ENCODE results near the gene DCANP1. TPM values are rescaled to one million over a fixed set of nuclear protein-coding genes. Genes with fewer than 3 reads are reported as not detected.
"Not testable (repeated sequence)": the region's sequence is repeated elsewhere in the genome, so short reads cannot be mapped to it uniquely, and the experiment has no call there.

The DCANP1 gene
- total RNA-seq, result not detected

DNA sequence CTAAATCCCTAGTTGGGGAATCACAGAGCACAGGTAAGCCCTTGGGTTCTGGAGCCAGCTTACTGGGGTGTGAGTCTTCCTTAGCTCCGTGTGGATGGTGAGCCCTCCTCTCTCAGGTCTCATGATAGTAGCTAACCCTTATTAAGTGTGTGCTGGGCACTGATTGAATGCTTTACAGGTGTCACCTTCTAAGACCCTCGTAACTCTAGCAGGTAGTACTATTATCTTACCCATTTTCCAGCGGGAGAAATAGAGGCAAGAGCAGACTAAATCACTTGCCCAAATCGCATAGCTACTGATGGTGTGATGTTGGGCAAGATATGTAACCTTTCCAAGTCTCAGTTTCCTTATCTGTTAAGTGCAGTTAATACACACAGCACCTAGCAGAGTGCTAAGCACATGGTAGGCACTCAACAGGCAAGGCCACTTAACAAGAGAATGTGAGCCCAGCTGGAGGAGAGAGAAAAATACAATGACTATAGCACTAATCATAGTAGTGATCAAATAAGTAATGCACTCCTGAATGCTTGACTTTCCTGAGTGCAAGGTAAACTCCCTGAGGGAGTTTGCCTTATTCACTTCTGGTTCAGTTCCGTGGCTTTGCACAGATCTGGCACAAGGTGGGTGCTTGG is at the start of gene DCANP1:
Gene DCANP1, minus strand, starts transcription at position 51 of the 632 bp plus-strand sequence. CDS start 240 bp downstream, outside the sequence.
- H3K27ac ChIP-seq (ENCODE audit: low read depth, low read length), result no peak within 1 kb of the TSS
- H3K4me1 ChIP-seq (ENCODE audit: control insufficient read depth in 3 of 3, insufficient read depth in 3 of 3, low read length in 3 of 3), result no peaks in the 10 kb centered on the region
- no peaks in the 10 kb centered on the region for H3K36me3 ChIP-seq (ENCODE audit: control insufficient read depth in 3 of 3, insufficient read depth in 3 of 3, low read length in 3 of 3)
- no peak within 1 kb of the TSS for H3K9ac ChIP-seq (ENCODE audit: low read depth in 1 of 3, low read length in 3 of 3)
- H3K27me3 ChIP-seq (ENCODE audit: control insufficient read depth in 3 of 3, insufficient read depth in 3 of 3, low read length in 3 of 3), result peaks cover 0 to 11% (median 2%) of the 10 kb centered on the region in 3 donors
- no peaks in the 10 kb centered on the region for H3K9me3 ChIP-seq (ENCODE audit: control insufficient read depth in 3 of 3, low read length in 3 of 3)
- no peak within 1 kb of the TSS for H3K4me3 ChIP-seq (ENCODE audit: low read length in 3 of 3)

DNA sequence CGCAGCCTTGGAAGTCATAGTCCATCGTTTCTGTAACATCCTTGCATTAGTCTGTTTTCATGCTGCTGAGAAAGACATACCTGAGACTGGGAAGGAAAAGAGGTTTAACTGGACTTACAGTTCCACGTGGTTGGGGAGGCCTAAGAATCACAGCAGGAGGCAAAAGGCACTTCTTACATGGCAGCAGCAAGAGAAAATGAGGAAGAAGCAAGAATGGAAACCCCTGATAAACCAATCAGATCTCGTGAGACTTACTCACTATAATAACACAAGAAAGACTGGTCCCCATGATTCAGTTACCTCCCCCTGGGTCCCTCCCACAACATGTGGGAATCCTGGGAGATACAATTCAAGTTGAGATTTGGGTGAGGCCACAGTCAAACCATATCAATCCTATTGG is 48.4 kb upstream of the DCANP1 start:
- not testable (repeated sequence) for H3K36me3 ChIP-seq (ENCODE audit: control insufficient read depth in 3 of 3, insufficient read depth in 3 of 3, low read length in 3 of 3); H3K4me3 ChIP-seq (ENCODE audit: low read length in 3 of 3); H3K9ac ChIP-seq (ENCODE audit: low read depth in 1 of 3, low read length in 3 of 3); H3K27ac ChIP-seq (ENCODE audit: low read depth, low read length); H3K9me3 ChIP-seq (ENCODE audit: control insufficient read depth in 3 of 3, low read length in 3 of 3)
- Histone ChIP-seq H3K27me3 (ENCODE audit: control insufficient read depth in 3 of 3, insufficient read depth in 3 of 3, low read length in 3 of 3) (peaks cover 7 to 24% (median 23%) of the 10 kb centered on the region in 3 donors), H3K4me1 (ENCODE audit: control insufficient read depth in 3 of 3, insufficient read depth in 3 of 3, low read length in 3 of 3) (peaks cover 0 to 18% (median 3%) of the 10 kb centered on the region in 3 donors)

DNA sequence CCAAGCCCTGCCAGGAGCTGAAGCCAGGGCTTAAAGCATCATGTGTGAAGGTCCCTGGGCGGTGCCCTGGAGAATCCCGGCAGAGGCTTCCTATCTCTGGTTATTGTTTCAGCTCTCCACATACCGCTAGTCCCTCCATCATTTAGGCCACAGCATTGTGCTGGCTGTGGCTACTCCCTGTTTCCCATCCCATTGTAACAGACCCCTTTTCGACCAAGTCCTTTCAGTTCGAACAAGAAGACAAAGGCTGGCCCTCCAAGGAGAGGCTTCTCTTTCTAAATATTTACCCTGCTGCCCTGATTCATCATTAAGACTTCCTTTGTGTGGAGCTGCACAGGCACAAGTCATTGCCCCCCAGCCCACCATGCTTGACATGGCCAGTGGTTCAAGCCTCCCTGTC is 47.0 kb upstream of the DCANP1 start:
- H3K9me3 ChIP-seq (ENCODE audit: control insufficient read depth in 3 of 3, low read length in 3 of 3), result no peaks in the 10 kb centered on the region
- no peak overlapping the region for H3K9ac ChIP-seq (ENCODE audit: low read depth in 1 of 3, low read length in 3 of 3)
- H3K36me3 ChIP-seq (ENCODE audit: control insufficient read depth in 3 of 3, insufficient read depth in 3 of 3, low read length in 3 of 3), result no peaks in the 10 kb centered on the region
- peaks cover 12 to 31% (median 16%) of the 10 kb centered on the region in 3 donors for H3K4me1 ChIP-seq (ENCODE audit: control insufficient read depth in 3 of 3, insufficient read depth in 3 of 3, low read length in 3 of 3)
- H3K4me3 ChIP-seq (ENCODE audit: low read length in 3 of 3), result no peak overlapping the region
- H3K27me3 ChIP-seq (ENCODE audit: control insufficient read depth in 3 of 3, insufficient read depth in 3 of 3, low read length in 3 of 3), result peaks cover 20 to 37% (median 37%) of the 10 kb centered on the region in 3 donors
- H3K27ac ChIP-seq (ENCODE audit: low read depth, low read length), result no peak overlapping the region

DNA sequence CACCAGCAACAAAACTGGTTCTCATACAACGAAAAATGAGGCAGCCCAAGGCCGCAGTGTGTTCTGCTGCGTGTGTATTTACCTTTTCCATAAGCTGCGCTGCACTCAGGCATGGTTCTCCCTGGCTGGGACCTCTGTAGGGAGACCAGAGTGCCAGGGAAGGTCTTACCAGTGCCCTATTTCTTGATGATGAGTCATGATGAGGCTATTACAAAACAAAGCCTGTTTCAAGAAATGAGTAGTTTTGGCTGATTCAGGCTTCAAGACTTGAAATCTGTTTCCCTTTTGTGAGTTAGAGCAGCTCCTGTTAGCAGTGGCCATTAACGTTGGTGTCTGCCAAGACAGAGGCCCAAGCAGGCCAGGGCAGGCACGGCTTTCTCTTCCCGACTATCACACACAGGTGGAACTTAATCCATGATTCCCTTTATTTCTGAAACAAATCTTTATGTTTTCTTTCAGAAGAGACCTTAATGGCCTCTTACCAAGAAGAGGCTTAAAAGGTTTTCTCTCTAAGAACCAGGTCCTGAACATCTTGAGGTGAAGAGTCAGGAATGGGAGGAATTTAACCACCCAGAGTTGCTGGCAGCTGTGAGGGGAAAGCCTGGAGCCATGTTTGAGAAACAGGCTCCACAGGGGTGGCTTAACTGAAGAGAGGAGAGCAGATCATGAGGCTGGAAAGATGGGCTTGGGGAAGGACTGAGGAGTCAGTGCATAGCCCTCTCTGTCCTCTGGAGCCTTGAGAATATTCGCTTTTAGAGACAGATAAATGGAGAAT is 46.4 kb upstream of the DCANP1 start:
- peaks cover 26 to 43% (median 39%) of the 10 kb centered on the region in 3 donors for H3K27me3 ChIP-seq (ENCODE audit: control insufficient read depth in 3 of 3, insufficient read depth in 3 of 3, low read length in 3 of 3)
- no peak overlapping the region for H3K4me3 ChIP-seq (ENCODE audit: low read length in 3 of 3)
- no peaks in the 10 kb centered on the region for H3K9me3 ChIP-seq (ENCODE audit: control insufficient read depth in 3 of 3, low read length in 3 of 3)
- H3K27ac ChIP-seq (ENCODE audit: low read depth, low read length), result no peak overlapping the region
- no peaks in the 10 kb centered on the region for H3K36me3 ChIP-seq (ENCODE audit: control insufficient read depth in 3 of 3, insufficient read depth in 3 of 3, low read length in 3 of 3)
- no peak overlapping the region for H3K9ac ChIP-seq (ENCODE audit: low read depth in 1 of 3, low read length in 3 of 3)
- H3K4me1 ChIP-seq (ENCODE audit: control insufficient read depth in 3 of 3, insufficient read depth in 3 of 3, low read length in 3 of 3), result peaks cover 14 to 34% (median 20%) of the 10 kb centered on the region in 3 donors

GRCh38 chr5:135492319-135492626 is 45.1 kb upstream of the DCANP1 start:
- Histone ChIP-seq H3K27me3 (ENCODE audit: control insufficient read depth in 3 of 3, insufficient read depth in 3 of 3, low read length in 3 of 3) (peaks cover 39 to 56% (median 52%) of the 10 kb centered on the region in 3 donors), H3K27ac (ENCODE audit: low read depth, low read length) (no peak overlapping the region), H3K9ac (ENCODE audit: low read depth in 1 of 3, low read length in 3 of 3) (no peak overlapping the region), H3K4me3 (ENCODE audit: low read length in 3 of 3) (no peak overlapping the region), H3K36me3 (ENCODE audit: control insufficient read depth in 3 of 3, insufficient read depth in 3 of 3, low read length in 3 of 3) (no peaks in the 10 kb centered on the region), H3K9me3 (ENCODE audit: control insufficient read depth in 3 of 3, low read length in 3 of 3) (no peaks in the 10 kb centered on the region), H3K4me1 (ENCODE audit: control insufficient read depth in 3 of 3, insufficient read depth in 3 of 3, low read length in 3 of 3) (peaks cover 14 to 34% (median 18%) of the 10 kb centered on the region in 3 donors)

DNA sequence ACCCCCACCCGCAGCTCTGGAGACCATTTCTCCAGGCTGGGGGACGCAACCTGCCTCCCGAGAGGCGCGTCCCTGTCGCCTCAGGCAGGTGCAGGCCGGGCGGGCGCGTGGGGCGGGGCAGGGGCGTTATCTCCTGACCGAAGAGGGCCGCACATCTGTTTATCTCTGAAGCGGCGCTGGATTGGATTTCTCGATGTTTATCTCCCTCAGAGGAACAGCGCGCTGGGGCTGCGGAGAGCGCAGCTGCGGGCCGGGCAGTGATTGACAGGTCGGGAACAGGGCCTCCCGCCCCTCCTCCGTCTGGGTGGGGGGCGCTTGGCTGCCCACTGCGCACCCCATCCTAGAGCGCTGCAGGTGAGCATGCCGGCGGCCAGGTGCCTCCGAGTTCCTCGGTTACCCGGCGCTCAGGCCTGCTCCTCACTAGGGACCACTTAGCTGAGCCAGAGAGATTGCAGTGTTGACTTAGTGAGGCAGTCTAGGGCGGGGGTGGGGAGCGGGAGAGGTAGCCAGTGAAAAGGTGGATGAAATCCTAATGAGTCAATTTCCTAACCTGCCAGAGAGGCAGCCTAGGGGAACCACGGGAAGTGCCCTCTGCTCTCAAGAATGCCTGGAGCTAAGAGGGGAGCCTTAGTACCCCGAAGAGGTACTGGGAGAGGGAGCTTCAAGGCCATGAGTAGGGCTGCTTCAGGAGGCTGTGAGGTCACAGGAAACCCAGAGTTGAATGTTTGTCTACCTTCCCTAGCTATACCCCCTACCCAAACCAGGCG is 44.6 kb upstream of the DCANP1 start:
- Histone ChIP-seq H3K4me3 (ENCODE audit: low read length in 3 of 3) (no peak overlapping the region), H3K4me1 (ENCODE audit: control insufficient read depth in 3 of 3, insufficient read depth in 3 of 3, low read length in 3 of 3) (peaks cover 14 to 34% (median 18%) of the 10 kb centered on the region in 3 donors), H3K27ac (ENCODE audit: low read depth, low read length) (no peak overlapping the region), H3K36me3 (ENCODE audit: control insufficient read depth in 3 of 3, insufficient read depth in 3 of 3, low read length in 3 of 3) (no peaks in the 10 kb centered on the region), H3K9ac (ENCODE audit: low read depth in 1 of 3, low read length in 3 of 3) (no peak overlapping the region), H3K9me3 (ENCODE audit: control insufficient read depth in 3 of 3, low read length in 3 of 3) (no peaks in the 10 kb centered on the region), H3K27me3 (ENCODE audit: control insufficient read depth in 3 of 3, insufficient read depth in 3 of 3, low read length in 3 of 3) (peaks cover 44 to 62% (median 57%) of the 10 kb centered on the region in 3 donors)

DNA sequence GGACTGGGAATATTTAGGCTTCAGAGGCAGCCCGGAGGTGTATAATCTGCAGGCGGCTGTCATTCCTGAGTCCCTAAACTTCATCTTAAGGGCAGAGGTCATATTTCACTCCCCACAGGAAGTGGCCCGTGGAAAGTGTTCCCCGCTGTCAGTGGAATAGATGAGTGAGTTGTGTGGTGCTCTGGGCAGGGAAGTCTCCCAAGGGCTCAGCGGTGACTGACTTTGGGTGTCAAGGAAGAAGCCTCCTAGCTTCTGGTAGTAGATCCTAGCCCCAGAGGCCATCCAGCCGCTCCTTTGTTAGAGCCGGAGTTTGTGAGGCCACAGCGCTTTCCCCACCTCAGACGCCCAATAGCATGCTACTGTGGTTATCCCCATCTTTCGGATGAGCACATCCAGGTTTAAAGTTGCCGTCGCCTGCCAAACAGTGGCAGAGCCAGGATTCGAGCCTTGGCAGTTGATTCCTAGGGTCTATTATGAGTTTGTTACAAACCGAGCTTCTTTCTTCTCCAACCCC is 43.9 kb upstream of the DCANP1 start:
- Histone ChIP-seq H3K27ac (ENCODE audit: low read depth, low read length) (no peak overlapping the region), H3K9ac (ENCODE audit: low read depth in 1 of 3, low read length in 3 of 3) (no peak overlapping the region), H3K36me3 (ENCODE audit: control insufficient read depth in 3 of 3, insufficient read depth in 3 of 3, low read length in 3 of 3) (no peaks in the 10 kb centered on the region), H3K9me3 (ENCODE audit: control insufficient read depth in 3 of 3, low read length in 3 of 3) (no peaks in the 10 kb centered on the region), H3K4me3 (ENCODE audit: low read length in 3 of 3) (no peak overlapping the region), H3K4me1 (ENCODE audit: control insufficient read depth in 3 of 3, insufficient read depth in 3 of 3, low read length in 3 of 3) (peaks cover 14 to 34% (median 18%) of the 10 kb centered on the region in 3 donors), H3K27me3 (ENCODE audit: control insufficient read depth in 3 of 3, insufficient read depth in 3 of 3, low read length in 3 of 3) (peaks cover 50 to 66% (median 62%) of the 10 kb centered on the region in 3 donors)

- H3K27ac ChIP-seq (ENCODE audit: low read depth, low read length), result no peak overlapping the region
- H3K9ac ChIP-seq (ENCODE audit: low read depth in 1 of 3, low read length in 3 of 3), result peak overlapping the region in 1 of 3 donors; percentile 60
- peak overlapping the region; percentile 48 to 67 (median 64) for H3K4me3 ChIP-seq (ENCODE audit: low read length in 3 of 3)
Measured at GRCh38 chr5:135490245-135491037, 43.3 kb upstream of the DCANP1 start.

More at GRCh38 chr5:135490245-135491037, 43.3 kb upstream of the DCANP1 start:
- Histone ChIP-seq H3K27me3 (ENCODE audit: control insufficient read depth in 3 of 3, insufficient read depth in 3 of 3, low read length in 3 of 3) (peaks cover 54 to 71% (median 65%) of the 10 kb centered on the region in 3 donors), H3K4me1 (ENCODE audit: control insufficient read depth in 3 of 3, insufficient read depth in 3 of 3, low read length in 3 of 3) (peaks cover 14 to 34% (median 18%) of the 10 kb centered on the region in 3 donors), H3K36me3 (ENCODE audit: control insufficient read depth in 3 of 3, insufficient read depth in 3 of 3, low read length in 3 of 3) (no peaks in the 10 kb centered on the region), H3K9me3 (ENCODE audit: control insufficient read depth in 3 of 3, low read length in 3 of 3) (no peaks in the 10 kb centered on the region)

All from skeletal muscle tissue (tissue), 4 donors.